GM23338 (cell line): ENCODE measurements around the gene UQCR11. TPM values are rescaled to one million over a fixed set of nuclear protein-coding genes. Genes with fewer than 3 reads are reported as not detected.

Source experiments
- ATAC-seq: fragments of 200-7000 bp; cut with Tn5 transposase; 3 replicates; pipeline ENCODE4 v1.9.1; 2020
- DNase-seq: peaks from one replicate; pipeline ENCODE4 v3.0.0-alpha.2; 2015; ENCODE audit warnings: low spot score
- H2AFZ ChIP-seq: fragments of 200-600 bp; sonication (generic); 2 replicates; pipeline ENCODE4 v1.8.0; 2016; ENCODE audit warnings: antibody characterized with exemption, mild to moderate bottlenecking, moderate library complexity
- H3F3A ChIP-seq: fragments of 200-600 bp; sonication (generic); replicated peaks from 2 replicates; pipeline ENCODE4 v1.8.0; 2017; ENCODE audit warnings: antibody characterized with exemption, mixed run types, low read depth
- H3K27ac ChIP-seq: fragments of 200-600 bp; sonication (generic); 2 replicates; pipeline ENCODE4 v1.6.1; 2016; ENCODE audit warnings: low read depth
- H3K27me3 ChIP-seq: fragments of 200-600 bp; sonication (generic); 2 replicates; pipeline ENCODE4 v1.8.0; 2016; ENCODE audit warnings: mild to moderate bottlenecking, mixed run types, moderate library complexity; ENCODE audit not compliant: insufficient read depth
- H3K36me3 ChIP-seq: fragments of 200-600 bp; sonication (generic); 2 replicates; pipeline ENCODE4 v1.8.0; 2016; ENCODE audit warnings: mild to moderate bottlenecking; ENCODE audit not compliant: insufficient read depth
- H3K4me1 ChIP-seq: fragments of 200-600 bp; sonication (generic); 2 replicates; pipeline ENCODE4 v1.8.0; 2016; ENCODE audit warnings: mild to moderate bottlenecking, moderate library complexity; ENCODE audit not compliant: insufficient read depth
- H3K4me2 ChIP-seq: fragments of 200-600 bp; sonication (generic); 2 replicates; pipeline ENCODE4 v1.7.1; 2017; ENCODE audit warnings: mixed run types
- H3K4me3 ChIP-seq: fragments of 200-600 bp; sonication (generic); 2 replicates; pipeline ENCODE4 v1.6.1; 2016; ENCODE audit warnings: mixed run types
- H3K79me2 ChIP-seq: fragments of 200-600 bp; sonication (generic); replicated peaks from 2 replicates; pipeline ENCODE4 v1.8.0; 2017; ENCODE audit warnings: mild to moderate bottlenecking; ENCODE audit not compliant: insufficient read depth
- H3K9me2 ChIP-seq: fragments of 200-600 bp; sonication (generic); 2 replicates; pipeline ENCODE4 v1.8.0; 2017; ENCODE audit not compliant: insufficient read depth
- H4K20me1 ChIP-seq: fragments of 200-600 bp; sonication (generic); replicated peaks from 2 replicates; pipeline ENCODE4 v1.8.0; 2017; ENCODE audit warnings: mild to moderate bottlenecking; ENCODE audit not compliant: insufficient read depth
- H3K27ac Mint-ChIP-seq: 2 replicates; pipeline ENCODE4 v1.8.0; 2020; ENCODE audit warnings: inconsistent platforms, mild to moderate bottlenecking, moderate library complexity, mixed read lengths
- H3K27me3 Mint-ChIP-seq: 3 replicates; pipeline ENCODE4 v1.8.0; 2022; ENCODE audit warnings: low read depth, mild to moderate bottlenecking, moderate library complexity, mixed read lengths, inconsistent platforms; ENCODE audit not compliant: insufficient read depth, poor library complexity
- H3K36me3 Mint-ChIP-seq: 3 replicates; pipeline ENCODE4 v1.8.0; 2021; ENCODE audit warnings: low read depth, mild to moderate bottlenecking, inconsistent platforms, moderate library complexity, mixed read lengths
- H3K4me1 Mint-ChIP-seq: 3 replicates; pipeline ENCODE4 v1.8.0; 2020; ENCODE audit warnings: mild to moderate bottlenecking, inconsistent platforms, mixed read lengths
- H3K4me3 Mint-ChIP-seq: 3 replicates; pipeline ENCODE4 v1.8.0; 2021; ENCODE audit warnings: moderate library complexity, mild to moderate bottlenecking, inconsistent platforms, mixed read lengths
- H3K9me3 Mint-ChIP-seq: 3 replicates; pipeline ENCODE4 v1.8.0; 2020; ENCODE audit warnings: moderate library complexity, mild to moderate bottlenecking, inconsistent platforms, mixed read lengths
- CREB1 ChIP-seq: fragments of 250-450 bp; sonication (Bioruptor Pico); IDR thresholded peaks from 2 replicates; pipeline ENCODE4 v1.5.0; 2020; ENCODE audit warnings: low read depth, mild to moderate bottlenecking, moderate library complexity
- EZH2 ChIP-seq: fragments of 200-600 bp; sonication (generic); IDR thresholded peaks from one replicate; pipeline ENCODE4 v1.8.0; 2017; ENCODE audit warnings: antibody characterized with exemption, mild to moderate bottlenecking, low read depth; ENCODE audit not compliant: unreplicated experiment
- STAT1 ChIP-seq: IDR thresholded peaks from one replicate; pipeline ENCODE4 v1.6.1; 2016; ENCODE audit warnings: antibody characterized with exemption; ENCODE audit not compliant: unreplicated experiment
- ZNF114 ChIP-seq: fragments of 250-450 bp; sonication (Bioruptor Pico); IDR thresholded peaks from 2 replicates; pipeline ENCODE4 v1.5.0; 2020; ENCODE audit warnings: mild to moderate bottlenecking, moderate library complexity
- ZNF331 ChIP-seq: fragments of 250-450 bp; sonication (Bioruptor Pico); IDR thresholded peaks from 2 replicates; pipeline ENCODE4 v1.5.0; 2020; ENCODE audit warnings: low read depth, mild to moderate bottlenecking, moderate library complexity
- polyA plus RNA-seq: library from polyadenylated mRNA; unstranded; fragments of >200 nt; fragmentation: Nextera tagmentation; extraction: Ambion mirVana; gene quantifications from 2 replicates; pipeline ENCODE4 v1.2.1, GENCODE V29; 2016
- total RNA-seq: library from RNA; depleted of rRNA; stranded (reverse); fragments of >200 nt; shearing (Covaris generic); gene quantifications from 2 replicates; pipeline ENCODE4 v1.2.3, GENCODE V29; 2014
- TF ChIP-seq, protein P1 (sequence below): fragments of 250-450 bp; sonication (Bioruptor Pico); IDR thresholded peaks from 2 replicates; pipeline ENCODE4 v1.5.0; 2020; ENCODE audit warnings: mild to moderate bottlenecking, moderate library complexity
- TF ChIP-seq, protein P2 (sequence below): IDR thresholded peaks from 2 replicates; pipeline ENCODE4 v1.6.1; 2016; ENCODE audit warnings: antibody characterized with exemption
- TF ChIP-seq, protein P3 (sequence below): IDR thresholded peaks from one replicate; pipeline ENCODE4 v1.6.1; 2018; ENCODE audit warnings: antibody characterized with exemption; ENCODE audit not compliant: unreplicated experiment

The UQCR11 gene
- total and polyA plus RNA-seq, 2 experiments from 2014 or later, result 46.4 to 413 TPM

DNA sequence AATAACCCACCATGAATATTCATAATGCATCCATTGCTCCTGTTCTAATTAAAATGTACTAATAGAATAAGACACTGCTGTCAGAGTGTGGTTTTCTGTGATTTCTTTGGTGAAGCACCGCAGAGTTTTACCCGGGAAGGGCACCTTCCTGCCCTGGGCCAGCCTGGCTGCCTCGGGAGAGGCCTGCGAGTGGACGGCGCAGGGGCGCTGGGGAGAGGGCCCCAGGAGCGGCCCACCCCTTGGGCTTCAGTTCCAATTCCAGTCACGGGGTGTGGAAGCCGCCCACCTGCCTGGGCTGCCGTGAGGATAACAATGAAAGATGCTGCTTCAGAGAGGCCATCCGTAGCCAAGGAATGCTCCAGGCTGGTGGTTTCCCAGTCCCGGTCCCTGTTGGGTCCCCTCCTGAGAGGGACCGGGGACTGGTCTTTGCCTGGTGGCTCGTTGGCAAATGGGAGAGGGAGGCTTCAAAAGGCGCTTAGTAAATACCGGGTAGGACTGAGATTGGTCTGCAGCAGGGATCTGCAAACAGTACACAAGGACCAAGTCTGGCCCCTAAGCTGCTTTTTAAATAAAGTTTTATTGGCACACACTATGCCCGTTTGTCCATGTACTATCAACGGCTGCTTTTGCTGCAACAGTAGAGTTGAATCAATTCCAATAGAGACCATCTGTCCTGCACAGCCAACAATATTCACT, 29.1 kb upstream of the UQCR11 start:
- no peaks in the 10 kb centered on the region for H3K9me2 ChIP-seq
- H2AFZ ChIP-seq, result no peak overlapping the region
- H3K4me3 ChIP-seq, result no peak overlapping the region
- Mint-ChIP-seq H3K4me3 (no peak overlapping the region), H3K36me3 (peaks cover 68% of the 10 kb centered on the region), H3K27me3 (peaks cover 16% of the 10 kb centered on the region), H3K9me3 (peaks cover 8% of the 10 kb centered on the region), H3K4me1 (no peaks in the 10 kb centered on the region), H3K27ac (no peak overlapping the region)
- peaks cover 16% of the 10 kb centered on the region for H3K36me3 ChIP-seq
- H3K4me2 ChIP-seq, result no peak overlapping the region
- H3K4me1 ChIP-seq, result no peaks in the 10 kb centered on the region
- no peak for DNase-seq
- peaks cover 54% of the 10 kb centered on the region for H3K79me2 ChIP-seq
- TF ChIP-seq, protein P1, sequence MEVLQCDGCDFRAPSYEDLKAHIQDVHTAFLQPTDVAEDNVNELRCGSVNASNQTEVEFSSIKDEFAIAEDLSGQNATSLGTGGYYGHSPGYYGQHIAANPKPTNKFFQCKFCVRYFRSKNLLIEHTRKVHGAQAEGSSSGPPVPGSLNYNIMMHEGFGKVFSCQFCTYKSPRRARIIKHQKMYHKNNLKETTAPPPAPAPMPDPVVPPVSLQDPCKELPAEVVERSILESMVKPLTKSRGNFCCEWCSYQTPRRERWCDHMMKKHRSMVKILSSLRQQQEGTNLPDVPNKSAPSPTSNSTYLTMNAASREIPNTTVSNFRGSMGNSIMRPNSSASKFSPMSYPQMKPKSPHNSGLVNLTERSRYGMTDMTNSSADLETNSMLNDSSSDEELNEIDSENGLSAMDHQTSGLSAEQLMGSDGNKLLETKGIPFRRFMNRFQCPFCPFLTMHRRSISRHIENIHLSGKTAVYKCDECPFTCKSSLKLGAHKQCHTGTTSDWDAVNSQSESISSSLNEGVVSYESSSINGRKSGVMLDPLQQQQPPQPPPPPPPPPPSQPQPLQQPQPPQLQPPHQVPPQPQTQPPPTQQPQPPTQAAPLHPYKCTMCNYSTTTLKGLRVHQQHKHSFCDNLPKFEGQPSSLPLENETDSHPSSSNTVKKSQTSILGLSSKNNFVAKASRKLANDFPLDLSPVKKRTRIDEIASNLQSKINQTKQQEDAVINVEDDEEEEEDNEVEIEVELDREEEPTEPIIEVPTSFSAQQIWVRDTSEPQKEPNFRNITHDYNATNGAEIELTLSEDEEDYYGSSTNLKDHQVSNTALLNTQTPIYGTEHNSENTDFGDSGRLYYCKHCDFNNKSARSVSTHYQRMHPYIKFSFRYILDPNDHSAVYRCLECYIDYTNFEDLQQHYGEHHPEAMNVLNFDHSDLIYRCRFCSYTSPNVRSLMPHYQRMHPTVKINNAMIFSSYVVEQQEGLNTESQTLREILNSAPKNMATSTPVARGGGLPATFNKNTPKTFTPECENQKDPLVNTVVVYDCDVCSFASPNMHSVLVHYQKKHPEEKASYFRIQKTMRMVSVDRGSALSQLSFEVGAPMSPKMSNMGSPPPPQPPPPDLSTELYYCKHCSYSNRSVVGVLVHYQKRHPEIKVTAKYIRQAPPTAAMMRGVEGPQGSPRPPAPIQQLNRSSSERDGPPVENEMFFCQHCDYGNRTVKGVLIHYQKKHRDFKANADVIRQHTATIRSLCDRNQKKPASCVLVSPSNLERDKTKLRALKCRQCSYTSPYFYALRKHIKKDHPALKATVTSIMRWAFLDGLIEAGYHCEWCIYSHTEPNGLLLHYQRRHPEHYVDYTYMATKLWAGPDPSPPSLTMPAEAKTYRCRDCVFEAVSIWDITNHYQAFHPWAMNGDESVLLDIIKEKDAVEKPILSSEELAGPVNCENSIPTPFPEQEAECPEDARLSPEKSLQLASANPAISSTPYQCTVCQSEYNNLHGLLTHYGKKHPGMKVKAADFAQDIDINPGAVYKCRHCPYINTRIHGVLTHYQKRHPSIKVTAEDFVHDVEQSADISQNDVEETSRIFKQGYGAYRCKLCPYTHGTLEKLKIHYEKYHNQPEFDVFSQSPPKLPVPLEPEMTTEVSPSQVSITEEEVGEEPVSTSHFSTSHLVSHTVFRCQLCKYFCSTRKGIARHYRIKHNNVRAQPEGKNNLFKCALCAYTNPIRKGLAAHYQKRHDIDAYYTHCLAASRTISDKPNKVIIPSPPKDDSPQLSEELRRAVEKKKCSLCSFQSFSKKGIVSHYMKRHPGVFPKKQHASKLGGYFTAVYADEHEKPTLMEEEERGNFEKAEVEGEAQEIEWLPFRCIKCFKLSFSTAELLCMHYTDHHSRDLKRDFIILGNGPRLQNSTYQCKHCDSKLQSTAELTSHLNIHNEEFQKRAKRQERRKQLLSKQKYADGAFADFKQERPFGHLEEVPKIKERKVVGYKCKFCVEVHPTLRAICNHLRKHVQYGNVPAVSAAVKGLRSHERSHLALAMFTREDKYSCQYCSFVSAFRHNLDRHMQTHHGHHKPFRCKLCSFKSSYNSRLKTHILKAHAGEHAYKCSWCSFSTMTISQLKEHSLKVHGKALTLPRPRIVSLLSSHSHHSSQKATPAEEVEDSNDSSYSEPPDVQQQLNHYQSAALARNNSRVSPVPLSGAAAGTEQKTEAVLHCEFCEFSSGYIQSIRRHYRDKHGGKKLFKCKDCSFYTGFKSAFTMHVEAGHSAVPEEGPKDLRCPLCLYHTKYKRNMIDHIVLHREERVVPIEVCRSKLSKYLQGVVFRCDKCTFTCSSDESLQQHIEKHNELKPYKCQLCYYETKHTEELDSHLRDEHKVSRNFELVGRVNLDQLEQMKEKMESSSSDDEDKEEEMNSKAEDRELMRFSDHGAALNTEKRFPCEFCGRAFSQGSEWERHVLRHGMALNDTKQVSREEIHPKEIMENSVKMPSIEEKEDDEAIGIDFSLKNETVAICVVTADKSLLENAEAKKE, result no peak
- TF ChIP-seq ZNF331 (CRISPR knock-in tag) (no peak), ZNF114 (CRISPR knock-in tag) (no peak), EZH2 (no peak), CREB1 (CRISPR knock-in tag) (no peak), STAT1 (no peak)
- TF ChIP-seq, protein P2, sequence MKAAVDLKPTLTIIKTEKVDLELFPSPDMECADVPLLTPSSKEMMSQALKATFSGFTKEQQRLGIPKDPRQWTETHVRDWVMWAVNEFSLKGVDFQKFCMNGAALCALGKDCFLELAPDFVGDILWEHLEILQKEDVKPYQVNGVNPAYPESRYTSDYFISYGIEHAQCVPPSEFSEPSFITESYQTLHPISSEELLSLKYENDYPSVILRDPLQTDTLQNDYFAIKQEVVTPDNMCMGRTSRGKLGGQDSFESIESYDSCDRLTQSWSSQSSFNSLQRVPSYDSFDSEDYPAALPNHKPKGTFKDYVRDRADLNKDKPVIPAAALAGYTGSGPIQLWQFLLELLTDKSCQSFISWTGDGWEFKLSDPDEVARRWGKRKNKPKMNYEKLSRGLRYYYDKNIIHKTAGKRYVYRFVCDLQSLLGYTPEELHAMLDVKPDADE, result no peak
- TF ChIP-seq, protein P3, sequence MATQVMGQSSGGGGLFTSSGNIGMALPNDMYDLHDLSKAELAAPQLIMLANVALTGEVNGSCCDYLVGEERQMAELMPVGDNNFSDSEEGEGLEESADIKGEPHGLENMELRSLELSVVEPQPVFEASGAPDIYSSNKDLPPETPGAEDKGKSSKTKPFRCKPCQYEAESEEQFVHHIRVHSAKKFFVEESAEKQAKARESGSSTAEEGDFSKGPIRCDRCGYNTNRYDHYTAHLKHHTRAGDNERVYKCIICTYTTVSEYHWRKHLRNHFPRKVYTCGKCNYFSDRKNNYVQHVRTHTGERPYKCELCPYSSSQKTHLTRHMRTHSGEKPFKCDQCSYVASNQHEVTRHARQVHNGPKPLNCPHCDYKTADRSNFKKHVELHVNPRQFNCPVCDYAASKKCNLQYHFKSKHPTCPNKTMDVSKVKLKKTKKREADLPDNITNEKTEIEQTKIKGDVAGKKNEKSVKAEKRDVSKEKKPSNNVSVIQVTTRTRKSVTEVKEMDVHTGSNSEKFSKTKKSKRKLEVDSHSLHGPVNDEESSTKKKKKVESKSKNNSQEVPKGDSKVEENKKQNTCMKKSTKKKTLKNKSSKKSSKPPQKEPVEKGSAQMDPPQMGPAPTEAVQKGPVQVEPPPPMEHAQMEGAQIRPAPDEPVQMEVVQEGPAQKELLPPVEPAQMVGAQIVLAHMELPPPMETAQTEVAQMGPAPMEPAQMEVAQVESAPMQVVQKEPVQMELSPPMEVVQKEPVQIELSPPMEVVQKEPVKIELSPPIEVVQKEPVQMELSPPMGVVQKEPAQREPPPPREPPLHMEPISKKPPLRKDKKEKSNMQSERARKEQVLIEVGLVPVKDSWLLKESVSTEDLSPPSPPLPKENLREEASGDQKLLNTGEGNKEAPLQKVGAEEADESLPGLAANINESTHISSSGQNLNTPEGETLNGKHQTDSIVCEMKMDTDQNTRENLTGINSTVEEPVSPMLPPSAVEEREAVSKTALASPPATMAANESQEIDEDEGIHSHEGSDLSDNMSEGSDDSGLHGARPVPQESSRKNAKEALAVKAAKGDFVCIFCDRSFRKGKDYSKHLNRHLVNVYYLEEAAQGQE, result no peak
- no peak; the same call in 2 of the 3 replicates for ATAC-seq
- H3K27ac ChIP-seq, result no peak overlapping the region
- H4K20me1 ChIP-seq, result peaks cover 64% of the 10 kb centered on the region
- no peaks in the 10 kb centered on the region for H3K27me3 ChIP-seq
- H3F3A ChIP-seq, result 0 out of 2 replicates have a peak, but pooled peaks cover 3% of the 10 kb centered on the region
